CD4-positive, alpha-beta T cell (primary cell): ENCODE data around the gene PDGFA. TPM values are rescaled to one million over a fixed set of nuclear protein-coding genes. Genes with fewer than 3 reads are reported as not detected.

ENCODE experiments used
- ATAC-seq: fragments of 200-7000 bp; cut with Tn5 transposase; one replicate; pipeline ENCODE4 v1.10.0; 2022; ENCODE audit warnings: mild to moderate bottlenecking; ENCODE audit not compliant: poor library complexity
- CTCF ChIA-PET: fragments of 350-600 bp; sonication (Branson Sonifier 250); formaldehyde crosslinking; loops from one replicate; lab custom pipeline; 2021; ENCODE audit warnings: antibody characterized with exemption, inconsistent platforms; lab: Charles Lee
- POLR2A ChIA-PET: fragments of 350-600 bp; sonication (Branson Sonifier 250); formaldehyde crosslinking; loops from one replicate; lab custom pipeline; 2021; ENCODE audit warnings: antibody characterized with exemption, inconsistent platforms; lab: Charles Lee
- DNase-seq, 14 experiments: peaks; one replicate each; pipeline ENCODE4 v3.0.0-alpha.2; 2013 to 2020; ENCODE audit warnings: mixed read lengths in 2 of 14
- H3K27ac ChIP-seq, 2 donors: one replicate each; pipeline versions ENCODE4 v1.5.1 to v1.7.0; 2013; ENCODE audit warnings: low read length in 2 of 2, low read depth in 1 of 2, mild to moderate bottlenecking in 1 of 2
- H3K27me3 ChIP-seq, 2 experiments: 1 replicate in 1 of 2; 2 replicates in 1 of 2; pipeline versions ENCODE4 v1.6.1 to v1.7.0; 2013; ENCODE audit warnings: low read length in 2 of 2, control low read depth in 1 of 2, mild to moderate bottlenecking in 1 of 2, moderate library complexity in 1 of 2; ENCODE audit not compliant: insufficient read depth in 2 of 2, control insufficient read depth in 1 of 2
- H3K36me3 ChIP-seq: one replicate; pipeline ENCODE4 v1.6.1; 2013; ENCODE audit warnings: low read length, control low read depth; ENCODE audit not compliant: insufficient read depth
- H3K4me1 ChIP-seq: one replicate; pipeline ENCODE4 v1.6.1; 2013; ENCODE audit warnings: low read length, control low read depth; ENCODE audit not compliant: insufficient read depth
- H3K4me3 ChIP-seq: one replicate; pipeline ENCODE4 v1.5.1; 2013; ENCODE audit warnings: mild to moderate bottlenecking, low read length, moderate library complexity
- H3K9me3 ChIP-seq, 2 experiments: 1 replicate in 1 of 2; 2 replicates in 1 of 2; pipeline versions ENCODE4 v1.6.1 to v1.7.0; 2013; ENCODE audit warnings: low read length in 2 of 2, mild to moderate bottlenecking in 2 of 2, control low read depth in 1 of 2, moderate library complexity in 1 of 2; ENCODE audit not compliant: control insufficient read depth in 1 of 2, insufficient read depth in 1 of 2
- H3K27ac Mint-ChIP-seq: one replicate; pipeline ENCODE4 v1.8.0; 2020; ENCODE audit warnings: mixed read lengths
- H3K27me3 Mint-ChIP-seq: one replicate; pipeline ENCODE4 v1.8.0; 2021; ENCODE audit warnings: mixed read lengths
- H3K36me3 Mint-ChIP-seq: one replicate; pipeline ENCODE4 v1.8.0; 2021; ENCODE audit warnings: low read depth, mixed read lengths
- H3K4me1 Mint-ChIP-seq: one replicate; pipeline ENCODE4 v1.8.0; 2021; ENCODE audit warnings: low read depth, mixed read lengths
- H3K4me3 Mint-ChIP-seq: one replicate; pipeline ENCODE4 v1.8.0; 2020; ENCODE audit warnings: mild to moderate bottlenecking, mixed read lengths
- H3K9me3 Mint-ChIP-seq: one replicate; pipeline ENCODE4 v1.8.0; 2020; ENCODE audit warnings: mixed read lengths
- intact Hi-C, 2 experiments: fragments of 100-400 bp; cut with DNase I in 1 of 2; cut with micrococcal nuclease in 1 of 2; formaldehyde crosslinking; loops; one replicate each; pipeline versions ENCODE4 v1.15.1 to v1.9.0; 2023 to 2025; cut with DNase I, micrococcal nuclease
- total RNA-seq, 174 experiments: library from RNA in 2 of 174; stranded (reverse) in 2 of 174; gene quantifications; one replicate each; pipeline ENCODE4 v1.2.3 and lab custom pipeline; 2021 to 2026
- TF ChIP-seq, protein P1 (sequence below): fragments of 200-600 bp; IDR thresholded peaks from one replicate; pipeline ENCODE4 v1.8.0; 2022; ENCODE audit warnings: antibody characterized with exemption, mild to moderate bottlenecking

Gene PDGFA
- total RNA-seq, 2 experiments from 2014 or later: 0.55 to 0.70 TPM

DNA sequence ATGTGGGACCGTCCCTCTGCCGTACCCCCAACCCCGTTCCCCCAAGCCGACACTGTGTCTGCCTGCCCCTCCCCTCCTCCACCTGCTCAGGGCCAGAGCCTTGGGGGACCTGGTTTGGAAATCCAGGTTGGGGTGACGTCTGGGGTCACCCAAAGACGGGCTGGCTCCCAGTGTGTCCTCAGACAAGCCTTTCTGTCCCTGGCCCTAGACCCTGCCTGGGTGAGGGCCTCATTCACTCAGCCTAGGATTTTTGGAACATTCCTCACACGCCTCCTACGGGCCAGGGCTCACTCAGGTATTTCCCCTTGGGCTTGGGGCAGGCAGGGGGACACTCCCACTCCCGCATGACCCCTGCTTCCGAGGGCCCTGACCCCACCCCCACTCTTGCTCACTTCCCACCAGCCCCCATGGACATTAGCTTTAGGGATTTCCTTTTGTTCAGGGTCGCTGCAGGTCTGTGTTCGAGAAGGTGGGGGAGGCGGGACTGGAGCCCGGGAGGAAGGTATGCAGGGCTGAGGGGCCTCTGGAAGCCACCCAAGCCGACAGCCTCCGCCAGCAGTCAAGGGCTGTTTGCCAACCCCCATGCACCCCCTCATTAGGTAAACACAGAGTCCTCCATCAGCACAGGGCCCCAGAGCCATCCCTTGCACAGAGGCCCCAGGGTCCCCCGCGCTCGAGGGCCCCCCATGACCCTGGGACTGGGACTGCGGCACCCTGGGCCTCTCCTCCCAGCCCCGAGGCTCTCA is 35.1 kb downstream of the PDGFA start:
- DNase-seq (no peak), ATAC-seq (no peak)
- Histone ChIP-seq H3K27me3 (no peaks in the 10 kb centered on the region), H3K27ac (no peak overlapping the region), H3K4me3 (no peak overlapping the region), H3K9me3 (no peaks in the 10 kb centered on the region), H3K36me3 (no peaks in the 10 kb centered on the region), H3K4me1 (no peaks in the 10 kb centered on the region)
- Mint-ChIP-seq H3K4me3 (no peak overlapping the region), H3K9me3 (peaks cover 4% of the 10 kb centered on the region), H3K36me3 (no peaks in the 10 kb centered on the region), H3K4me1 (no peaks in the 10 kb centered on the region), H3K27me3 (peaks cover 9% of the 10 kb centered on the region), H3K27ac (no peak overlapping the region)
- CTCF ChIA-PET: no interaction called here
- POLR2A ChIA-PET: no interaction called here
- TF ChIP-seq, protein P1, sequence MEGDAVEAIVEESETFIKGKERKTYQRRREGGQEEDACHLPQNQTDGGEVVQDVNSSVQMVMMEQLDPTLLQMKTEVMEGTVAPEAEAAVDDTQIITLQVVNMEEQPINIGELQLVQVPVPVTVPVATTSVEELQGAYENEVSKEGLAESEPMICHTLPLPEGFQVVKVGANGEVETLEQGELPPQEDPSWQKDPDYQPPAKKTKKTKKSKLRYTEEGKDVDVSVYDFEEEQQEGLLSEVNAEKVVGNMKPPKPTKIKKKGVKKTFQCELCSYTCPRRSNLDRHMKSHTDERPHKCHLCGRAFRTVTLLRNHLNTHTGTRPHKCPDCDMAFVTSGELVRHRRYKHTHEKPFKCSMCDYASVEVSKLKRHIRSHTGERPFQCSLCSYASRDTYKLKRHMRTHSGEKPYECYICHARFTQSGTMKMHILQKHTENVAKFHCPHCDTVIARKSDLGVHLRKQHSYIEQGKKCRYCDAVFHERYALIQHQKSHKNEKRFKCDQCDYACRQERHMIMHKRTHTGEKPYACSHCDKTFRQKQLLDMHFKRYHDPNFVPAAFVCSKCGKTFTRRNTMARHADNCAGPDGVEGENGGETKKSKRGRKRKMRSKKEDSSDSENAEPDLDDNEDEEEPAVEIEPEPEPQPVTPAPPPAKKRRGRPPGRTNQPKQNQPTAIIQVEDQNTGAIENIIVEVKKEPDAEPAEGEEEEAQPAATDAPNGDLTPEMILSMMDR: no peak
- intact Hi-C loops: no loop called here

GRCh38 chr7:483656-484355 is 35.8 kb downstream of the PDGFA start:
- H3K4me1 Mint-ChIP-seq: no peaks in the 10 kb centered on the region
- peaks cover 9% of the 10 kb centered on the region for H3K27me3 Mint-ChIP-seq
- TF ChIP-seq, protein P1: no peak
- H3K36me3 ChIP-seq: no peaks in the 10 kb centered on the region
- H3K9me3 Mint-ChIP-seq: peaks cover 4% of the 10 kb centered on the region
- DNase-seq: no peak
- no peak overlapping the region for H3K27ac Mint-ChIP-seq
- no peak overlapping the region for H3K4me3 ChIP-seq
- no peak for ATAC-seq
- no peaks in the 10 kb centered on the region for H3K9me3 ChIP-seq
- intact Hi-C loops: no loop called here
- H3K4me3 Mint-ChIP-seq: no peak overlapping the region
- CTCF ChIA-PET: no interaction called here
- POLR2A ChIA-PET: no interaction called here
- no peaks in the 10 kb centered on the region for H3K27me3 ChIP-seq
- no peaks in the 10 kb centered on the region for H3K4me1 ChIP-seq
- H3K36me3 Mint-ChIP-seq: no peaks in the 10 kb centered on the region
- H3K27ac ChIP-seq: no peak overlapping the region

- no peaks in the 10 kb centered on the region for H3K4me1 ChIP-seq
- H3K9me3 ChIP-seq: no peaks in the 10 kb centered on the region
- ATAC-seq: no peak
- TF ChIP-seq, protein P1: no peak
- peaks cover 9% of the 10 kb centered on the region for H3K27me3 Mint-ChIP-seq
- H3K27ac ChIP-seq: no peak overlapping the region
- H3K4me3 Mint-ChIP-seq: no peak overlapping the region
- intact Hi-C loops: no loop called here
- no peak for DNase-seq
- no peaks in the 10 kb centered on the region for H3K27me3 ChIP-seq
- no peak overlapping the region for H3K27ac Mint-ChIP-seq
- no peaks in the 10 kb centered on the region for H3K4me1 Mint-ChIP-seq
- H3K4me3 ChIP-seq: no peak overlapping the region
- ChIA-PET CTCF (no interaction called here), POLR2A (no interaction called here)
- no peaks in the 10 kb centered on the region for H3K36me3 ChIP-seq
- H3K9me3 Mint-ChIP-seq: peaks cover 4% of the 10 kb centered on the region
- no peaks in the 10 kb centered on the region for H3K36me3 Mint-ChIP-seq
These were observed 37.0 kb downstream of the PDGFA start for GRCh38 chr7:482521-483083.
